Mammary epithelial cell (primary cell): ENCODE data around the gene MYADML2.

ENCODE experiments used
- EZH2 ChIP-seq: IDR thresholded peaks from 2 replicates; pipeline ENCODE4 v1.6.1; 2012; ENCODE audit warnings: low read length, inconsistent platforms, borderline replicate concordance
- TF ChIP-seq, protein P1 (sequence below), 2 donors: IDR thresholded peaks in 1 of 2; conservative IDR thresholded peaks in 1 of 2; 2 replicates each; pipeline ENCODE4 v1.5.1; 2011 to 2012; ENCODE audit warnings: inconsistent platforms in 2 of 2, low read length in 2 of 2, mild to moderate bottlenecking in 2 of 2, control low read depth in 1 of 2, low read depth in 1 of 2; ENCODE audit not compliant: insufficient read depth in 1 of 2; ENCODE audit errors: extremely low read depth in 1 of 2

DNA sequence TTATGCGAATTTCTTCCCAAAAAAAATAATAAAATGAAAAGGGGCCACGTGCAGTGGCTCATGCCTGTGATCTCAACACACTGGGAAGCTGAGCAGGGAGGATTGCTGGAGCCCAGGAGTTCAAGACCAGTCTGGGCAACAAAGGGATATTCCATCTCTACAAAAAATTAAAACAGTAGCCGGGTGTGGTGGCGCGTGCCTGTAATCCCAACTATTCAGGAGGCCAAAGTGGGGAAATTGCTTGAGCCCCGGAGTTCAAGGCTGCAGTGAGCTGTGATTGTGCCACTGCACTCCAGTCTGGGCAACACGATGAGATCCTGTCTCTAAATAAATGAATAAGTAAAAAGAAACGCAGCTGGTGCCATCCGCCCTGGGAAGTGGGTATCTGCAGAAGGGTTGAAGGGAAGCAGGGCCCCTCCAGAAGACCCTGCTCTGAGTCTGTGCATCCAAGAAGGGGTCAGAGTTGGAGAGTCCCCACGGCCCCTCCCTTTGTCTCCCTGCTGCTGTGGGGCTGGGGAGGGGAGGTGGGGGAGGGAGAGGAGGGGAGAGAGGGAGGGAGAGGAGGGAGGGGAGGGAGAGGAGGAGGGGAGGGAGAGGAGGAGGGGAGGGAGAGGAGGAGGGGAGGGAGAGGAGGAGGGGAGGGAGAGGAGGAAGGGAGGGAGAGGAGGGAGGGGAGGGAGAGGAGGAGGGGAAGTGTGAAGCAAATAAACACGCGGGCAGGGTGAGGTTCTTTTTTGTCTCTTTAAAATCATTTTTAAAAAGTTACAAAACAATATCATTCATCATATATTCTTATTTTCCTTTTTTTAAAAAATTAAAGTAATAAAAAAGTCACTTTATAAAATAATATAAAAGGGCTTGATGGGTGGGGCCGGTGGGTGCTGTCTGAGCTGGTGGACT is 5.0 kb upstream of the MYADML2 start:
- TF ChIP-seq, protein P1, sequence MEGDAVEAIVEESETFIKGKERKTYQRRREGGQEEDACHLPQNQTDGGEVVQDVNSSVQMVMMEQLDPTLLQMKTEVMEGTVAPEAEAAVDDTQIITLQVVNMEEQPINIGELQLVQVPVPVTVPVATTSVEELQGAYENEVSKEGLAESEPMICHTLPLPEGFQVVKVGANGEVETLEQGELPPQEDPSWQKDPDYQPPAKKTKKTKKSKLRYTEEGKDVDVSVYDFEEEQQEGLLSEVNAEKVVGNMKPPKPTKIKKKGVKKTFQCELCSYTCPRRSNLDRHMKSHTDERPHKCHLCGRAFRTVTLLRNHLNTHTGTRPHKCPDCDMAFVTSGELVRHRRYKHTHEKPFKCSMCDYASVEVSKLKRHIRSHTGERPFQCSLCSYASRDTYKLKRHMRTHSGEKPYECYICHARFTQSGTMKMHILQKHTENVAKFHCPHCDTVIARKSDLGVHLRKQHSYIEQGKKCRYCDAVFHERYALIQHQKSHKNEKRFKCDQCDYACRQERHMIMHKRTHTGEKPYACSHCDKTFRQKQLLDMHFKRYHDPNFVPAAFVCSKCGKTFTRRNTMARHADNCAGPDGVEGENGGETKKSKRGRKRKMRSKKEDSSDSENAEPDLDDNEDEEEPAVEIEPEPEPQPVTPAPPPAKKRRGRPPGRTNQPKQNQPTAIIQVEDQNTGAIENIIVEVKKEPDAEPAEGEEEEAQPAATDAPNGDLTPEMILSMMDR (conservative IDR thresholded peaks at IDR 0.05 in 1 of 2, IDR thresholded peaks at IDR 0.05 in 1 of 2; ENCODE audit: extremely low read depth in 1 of 2, insufficient read depth in 1 of 2, low read depth in 1 of 2, low read length in 2 of 2): no peak
- TF ChIP-seq EZH2: no peak
